ENCODE data around the gene ADD3. TPM values are rescaled to one million over a fixed set of nuclear protein-coding genes. Genes with fewer than 3 reads are reported as not detected.

ADD3 gene
- total RNA-seq, 1 donor from 2014 or later: 94.6 TPM

GRCh38 chr10:110093722-110094121 lies 85.9 kb downstream of the ADD3 start:
- H3K4me3 ChIP-seq: no peak overlapping the region
- H3K4me1 ChIP-seq: peaks cover 6% of the 10 kb centered on the region
- DNase-seq (no peak), ATAC-seq (no peak)
- H3K27me3 ChIP-seq (ENCODE audit: low read depth): no peaks in the 10 kb centered on the region
- H3K36me3 ChIP-seq: no peaks in the 10 kb centered on the region
- H3K9me3 ChIP-seq: no peaks in the 10 kb centered on the region
- TF ChIP-seq, protein P1, sequence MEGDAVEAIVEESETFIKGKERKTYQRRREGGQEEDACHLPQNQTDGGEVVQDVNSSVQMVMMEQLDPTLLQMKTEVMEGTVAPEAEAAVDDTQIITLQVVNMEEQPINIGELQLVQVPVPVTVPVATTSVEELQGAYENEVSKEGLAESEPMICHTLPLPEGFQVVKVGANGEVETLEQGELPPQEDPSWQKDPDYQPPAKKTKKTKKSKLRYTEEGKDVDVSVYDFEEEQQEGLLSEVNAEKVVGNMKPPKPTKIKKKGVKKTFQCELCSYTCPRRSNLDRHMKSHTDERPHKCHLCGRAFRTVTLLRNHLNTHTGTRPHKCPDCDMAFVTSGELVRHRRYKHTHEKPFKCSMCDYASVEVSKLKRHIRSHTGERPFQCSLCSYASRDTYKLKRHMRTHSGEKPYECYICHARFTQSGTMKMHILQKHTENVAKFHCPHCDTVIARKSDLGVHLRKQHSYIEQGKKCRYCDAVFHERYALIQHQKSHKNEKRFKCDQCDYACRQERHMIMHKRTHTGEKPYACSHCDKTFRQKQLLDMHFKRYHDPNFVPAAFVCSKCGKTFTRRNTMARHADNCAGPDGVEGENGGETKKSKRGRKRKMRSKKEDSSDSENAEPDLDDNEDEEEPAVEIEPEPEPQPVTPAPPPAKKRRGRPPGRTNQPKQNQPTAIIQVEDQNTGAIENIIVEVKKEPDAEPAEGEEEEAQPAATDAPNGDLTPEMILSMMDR (IDR thresholded peaks at IDR 0.05): no peak
- intact Hi-C loops (cut with DNase I): no loop called here
- no peak overlapping the region for H3K27ac ChIP-seq

GRCh38 chr10:110094786-110095185 lies 87.0 kb downstream of the ADD3 start:
- DNase-seq (no peak), ATAC-seq (no peak)
- no peaks in the 10 kb centered on the region for H3K27me3 ChIP-seq (ENCODE audit: low read depth)
- H3K27ac ChIP-seq: no peak overlapping the region
- no peak overlapping the region for H3K4me3 ChIP-seq
- H3K36me3 ChIP-seq: no peaks in the 10 kb centered on the region
- no peaks in the 10 kb centered on the region for H3K9me3 ChIP-seq
- TF ChIP-seq, protein P1 (IDR thresholded peaks at IDR 0.05): no peak
- intact Hi-C loops (cut with DNase I): no loop called here
- H3K4me1 ChIP-seq: no peaks in the 10 kb centered on the region

- DNase-seq: no peak
- intact Hi-C loops (cut with DNase I): no loop called here
- Histone ChIP-seq H3K36me3 (no peaks in the 10 kb centered on the region), H3K27ac (no peak overlapping the region), H3K9me3 (no peaks in the 10 kb centered on the region), H3K27me3 (ENCODE audit: low read depth) (no peaks in the 10 kb centered on the region), H3K4me3 (no peak overlapping the region), H3K4me1 (peaks cover 4% of the 10 kb centered on the region)
- no peak for ATAC-seq
- TF ChIP-seq, protein P1 (IDR thresholded peaks at IDR 0.05): no peak
Observed at GRCh38 chr10:110101464-110102144, 93.8 kb downstream of the ADD3 start.

GRCh38 chr10:110103921-110104461 lies 96.2 kb downstream of the ADD3 start:
- intact Hi-C loops (cut with DNase I): no loop called here
- no peak for ATAC-seq
- H3K27ac ChIP-seq: no peak overlapping the region

GRCh38 chr10:110105873-110106272 lies 98.1 kb downstream of the ADD3 start:
- no peaks in the 10 kb centered on the region for H3K9me3 ChIP-seq
- ATAC-seq (no peak), DNase-seq (no peak)
- H3K36me3 ChIP-seq: no peaks in the 10 kb centered on the region
- H3K27ac ChIP-seq: no peak overlapping the region
- no peaks in the 10 kb centered on the region for H3K27me3 ChIP-seq (ENCODE audit: low read depth)
- intact Hi-C loops (cut with DNase I): no loop called here
- H3K4me3 ChIP-seq: no peak overlapping the region
- TF ChIP-seq, protein P1 (IDR thresholded peaks at IDR 0.05): no peak
- H3K4me1 ChIP-seq: peaks cover 4% of the 10 kb centered on the region

More at GRCh38 chr10:110103921-110104461, 96.2 kb downstream of the ADD3 start:
- TF ChIP-seq, protein P1 (IDR thresholded peaks at IDR 0.05): no peak
- H3K4me3 ChIP-seq: no peak overlapping the region
- no peak for DNase-seq
- no peaks in the 10 kb centered on the region for H3K36me3 ChIP-seq
- H3K4me1 ChIP-seq: peaks cover 4% of the 10 kb centered on the region
- H3K27me3 ChIP-seq (ENCODE audit: low read depth): no peaks in the 10 kb centered on the region
- H3K9me3 ChIP-seq: no peaks in the 10 kb centered on the region

Data from lower lobe of right lung (tissue), 2 donors.